ENCODE results near the gene LPAR5.

GRCh38 chr12:6618483-6619225 lies 17.1 kb downstream of the LPAR5 start:
- no peak for TF ChIP-seq CTCF (conservative IDR thresholded peaks at IDR 0.05; ENCODE audit: low read depth, low read length)
- no peak for TF ChIP-seq EZH2 (IDR thresholded peaks at IDR 0.05; ENCODE audit: borderline replicate concordance, low read depth, low read length, poor library complexity, severe bottlenecking)

Data from A673 (cell line).